Stimulated activated CD4-positive, alpha-beta T cell treated with anti-CD3 and anti-CD28 coated beads, TNF-alpha, amount 100 ng/mL, for 48 hours (primary cell): ENCODE data around the gene ST6GALNAC5.
"Not testable (repeated sequence)": the region's sequence is repeated elsewhere in the genome, so short reads cannot be mapped to it uniquely, and the experiment has no call there.

Experiments
- DNase-seq, 3 donors: peaks; one replicate each; pipeline ENCODE4 v3.0.0-alpha.2; 2020; ENCODE audit warnings: low read depth in 3 of 3

The ST6GALNAC5 gene

DNA sequence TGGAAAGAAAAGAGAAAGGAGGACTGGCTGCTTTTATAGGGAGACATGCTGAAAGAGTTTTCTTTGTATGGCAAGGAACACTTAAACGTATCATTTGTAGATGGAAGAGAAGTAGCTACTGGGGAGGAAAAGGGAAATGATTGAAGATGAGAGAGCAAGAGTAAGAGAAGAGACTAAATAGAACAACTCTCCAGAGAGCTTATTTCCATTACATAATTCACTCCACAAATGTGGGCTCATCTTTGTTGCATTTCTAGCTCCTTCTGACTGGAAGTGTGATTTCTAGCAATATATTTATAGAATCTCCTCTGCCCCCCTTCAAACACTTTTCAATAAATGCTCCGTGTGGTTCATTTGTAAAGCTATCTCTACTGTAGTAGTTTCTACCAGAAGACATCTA lies 71.0 kb downstream of the ST6GALNAC5 start:
- DNase-seq = no peak

DNA sequence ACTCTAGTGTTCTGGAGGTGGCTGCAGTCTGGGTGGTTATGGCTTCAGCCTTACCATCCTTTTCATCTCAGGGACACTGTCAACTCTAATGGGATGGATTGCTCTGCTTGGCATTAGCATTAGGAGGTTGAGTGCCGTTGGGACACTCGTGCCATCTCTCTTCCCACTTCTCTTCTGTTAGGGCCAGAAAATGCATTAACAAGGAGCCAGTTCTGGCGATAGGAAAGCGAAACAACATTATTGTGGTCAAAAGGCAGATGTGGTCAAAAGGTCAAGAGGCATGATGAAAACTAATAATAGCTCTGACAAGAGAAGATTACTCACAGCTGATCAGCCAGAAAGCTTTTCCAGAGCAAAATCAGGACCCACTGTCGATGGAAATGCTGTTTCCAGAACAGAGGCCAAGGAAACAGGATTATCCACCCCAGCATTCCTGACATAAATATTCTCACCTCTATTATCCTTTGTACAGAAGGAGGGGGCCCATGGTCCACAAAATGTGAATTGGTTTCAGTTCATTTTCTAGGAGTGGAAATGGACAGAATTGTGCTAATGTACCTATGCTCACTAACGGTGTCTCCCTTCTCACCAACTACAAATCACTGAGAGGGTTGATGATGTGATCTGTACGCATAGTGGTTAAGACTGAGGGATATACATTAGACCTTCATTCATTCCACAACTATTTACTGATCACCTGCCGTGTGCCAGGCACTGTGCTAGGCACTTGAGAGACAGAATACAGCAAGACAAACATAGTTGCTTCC lies 72.0 kb downstream of the ST6GALNAC5 start:
- no peak for DNase-seq

DNA sequence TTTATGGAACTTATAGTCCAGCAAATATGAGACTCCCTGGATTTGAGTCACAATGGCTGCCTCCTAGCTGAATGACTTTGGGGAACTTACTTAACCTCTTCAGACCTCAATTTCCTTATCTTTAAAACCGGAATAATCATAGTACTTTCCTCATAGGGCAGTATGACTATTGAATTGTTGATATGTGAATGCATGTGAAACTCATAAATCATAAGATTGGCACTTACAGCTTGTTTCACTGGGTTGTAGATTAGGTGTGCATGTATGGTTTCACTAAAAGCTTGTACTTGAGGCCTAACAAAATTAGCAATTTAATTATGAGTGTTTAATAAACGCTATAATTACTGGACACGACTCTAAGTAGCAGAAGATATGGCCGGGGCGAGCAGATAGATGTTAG lies 72.5 kb downstream of the ST6GALNAC5 start:
- no peak for DNase-seq

DNA sequence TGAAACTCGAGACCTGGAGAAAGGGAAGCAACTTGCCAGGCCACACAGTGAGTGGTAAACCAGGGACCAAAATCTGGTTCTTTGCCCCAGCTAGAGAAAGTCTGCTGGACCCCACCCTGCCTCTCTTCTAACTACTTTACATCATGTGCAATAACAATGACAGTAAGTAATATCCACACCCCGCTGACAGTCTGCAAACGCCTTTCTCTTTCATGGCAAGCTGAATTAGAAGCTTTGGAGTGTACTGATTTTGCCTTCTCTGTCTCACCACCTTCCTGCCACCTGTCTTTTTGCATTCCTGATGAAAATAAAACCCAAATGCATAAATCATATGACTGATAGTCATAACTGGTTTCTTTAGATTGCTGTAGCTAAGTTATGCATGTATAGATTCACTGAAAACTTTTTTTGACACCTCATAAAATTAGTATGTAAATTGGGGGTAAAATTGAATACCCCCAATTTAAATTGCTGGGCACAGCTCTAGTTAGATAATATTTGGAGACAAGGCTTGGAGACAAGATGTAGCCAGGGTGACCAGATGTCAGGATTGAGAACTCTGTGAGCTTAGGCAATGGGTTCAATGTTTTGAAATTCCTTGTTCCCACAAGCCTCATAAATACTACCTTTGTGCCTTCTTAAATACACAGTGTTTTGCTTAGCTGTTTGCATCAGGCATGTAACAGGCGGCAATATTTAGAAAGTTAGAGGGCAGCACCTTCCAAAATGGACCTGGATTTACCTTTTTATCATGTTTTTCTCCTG lies 73.5 kb downstream of the ST6GALNAC5 start:
- DNase-seq = no peak

DNA sequence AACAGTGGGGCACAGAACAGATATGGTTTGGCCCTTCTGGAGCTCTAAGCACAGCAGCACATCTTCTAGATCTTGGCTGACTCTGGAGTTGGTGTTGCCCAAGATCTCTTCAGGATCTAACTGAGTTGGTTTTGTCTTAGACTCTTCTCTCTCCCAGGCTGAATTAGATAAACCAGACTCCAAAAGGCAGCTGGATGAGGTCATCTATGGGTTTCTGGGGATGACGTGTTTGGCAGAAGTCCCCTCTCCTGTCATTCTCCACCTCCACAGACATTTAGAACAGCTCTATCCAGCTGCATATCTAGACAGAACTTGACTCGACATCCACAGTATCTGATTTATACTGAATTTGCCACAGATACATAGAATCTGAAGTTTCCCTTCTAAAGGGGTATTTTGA lies 75.3 kb downstream of the ST6GALNAC5 start:
- DNase-seq = no peak

DNA sequence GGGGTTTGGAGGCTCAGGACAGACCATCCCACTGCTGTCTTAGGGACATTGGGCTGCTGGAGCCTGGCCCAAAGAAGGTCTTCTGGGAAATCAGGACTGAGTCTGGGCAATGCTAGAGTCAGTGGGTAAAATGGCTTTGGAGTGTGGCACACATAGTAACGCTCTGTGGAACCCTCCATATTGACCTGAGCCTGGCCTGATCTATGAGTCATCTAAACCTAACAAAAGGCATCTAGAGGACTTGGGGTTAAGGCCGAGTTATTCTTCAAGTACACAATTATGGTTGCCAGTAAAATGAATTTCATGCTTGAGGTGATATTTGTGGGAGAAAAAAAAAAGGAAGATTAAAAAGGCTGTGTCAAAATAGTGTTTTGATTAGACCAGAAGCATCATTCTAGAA lies 77.7 kb downstream of the ST6GALNAC5 start:
- DNase-seq = no peak

DNA sequence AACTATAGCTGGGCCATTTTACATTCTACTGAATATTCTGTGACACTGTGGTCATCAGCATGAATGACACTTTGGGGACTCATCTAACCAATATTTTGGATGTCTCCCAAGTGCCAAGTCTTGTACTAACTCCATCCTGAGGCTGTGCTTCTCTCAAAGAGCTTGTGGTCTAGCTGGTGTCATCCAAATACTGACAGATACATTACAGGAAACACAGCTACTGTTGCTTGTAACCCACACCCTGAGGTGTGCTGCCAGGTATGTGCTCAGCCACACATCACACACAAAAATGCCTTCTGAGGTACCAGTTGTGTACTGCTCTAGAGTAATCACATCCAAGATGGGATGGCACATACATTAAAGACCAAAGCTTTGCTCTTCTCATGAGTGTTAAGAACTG lies 81.6 kb downstream of the ST6GALNAC5 start:
- DNase-seq = no peak

DNA sequence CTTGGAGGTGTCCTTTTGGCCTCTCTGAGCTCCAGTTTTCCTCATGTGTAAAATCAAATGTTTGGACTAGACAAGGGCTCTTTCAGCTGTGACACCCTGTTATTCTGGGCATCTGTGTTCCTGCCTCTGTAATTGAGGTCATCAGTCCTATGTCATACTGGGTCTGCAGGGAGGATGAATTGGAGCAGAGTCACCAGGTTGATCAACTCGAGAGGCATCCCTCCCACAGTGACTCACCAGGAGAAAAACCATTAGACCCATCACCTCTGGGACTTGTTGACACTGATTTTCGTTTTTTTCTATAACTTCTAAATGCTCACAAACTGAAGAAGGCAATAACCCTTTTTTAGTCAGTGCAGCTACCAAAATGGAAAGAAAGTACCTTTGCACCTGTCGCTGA lies 82.2 kb downstream of the ST6GALNAC5 start:
- DNase-seq = no peak

DNA sequence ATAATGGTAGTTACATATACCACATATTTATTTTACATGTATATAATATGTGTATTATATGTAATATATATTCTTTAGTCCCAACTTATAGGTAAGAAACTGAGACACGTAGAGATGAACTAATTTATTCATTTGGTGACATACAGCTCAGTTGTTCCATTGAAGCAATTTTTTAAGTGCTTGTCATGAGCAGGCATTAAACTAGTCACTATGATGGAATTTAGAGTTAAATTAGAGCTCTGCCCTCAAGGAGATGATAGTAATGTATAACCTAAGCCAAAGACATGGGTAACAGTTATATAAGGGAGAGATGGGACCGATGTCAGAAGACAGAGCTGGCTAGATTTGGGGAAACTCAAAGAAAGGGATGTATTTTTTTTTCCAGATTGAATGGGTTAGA lies 83.0 kb downstream of the ST6GALNAC5 start:
- no peak for DNase-seq

DNA sequence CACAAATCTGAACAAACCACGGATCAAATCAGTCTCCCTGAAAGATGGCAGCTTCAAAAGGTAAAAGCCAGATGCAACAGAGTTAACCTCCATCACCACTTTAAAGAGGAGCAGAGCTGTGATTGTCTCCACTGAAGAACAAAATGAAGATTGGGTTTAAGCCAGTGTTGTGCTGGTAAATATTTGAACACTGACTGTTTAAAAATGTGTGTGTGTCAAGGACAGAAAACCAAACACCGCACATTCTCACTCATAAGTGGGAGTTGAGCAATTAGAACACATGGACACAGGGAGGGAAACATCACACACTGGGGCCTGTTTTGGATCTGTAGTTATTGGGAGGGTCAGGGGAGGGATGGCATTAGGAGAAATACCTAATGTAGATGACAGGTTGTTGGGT lies 83.9 kb downstream of the ST6GALNAC5 start:
- DNase-seq = no peak

DNA sequence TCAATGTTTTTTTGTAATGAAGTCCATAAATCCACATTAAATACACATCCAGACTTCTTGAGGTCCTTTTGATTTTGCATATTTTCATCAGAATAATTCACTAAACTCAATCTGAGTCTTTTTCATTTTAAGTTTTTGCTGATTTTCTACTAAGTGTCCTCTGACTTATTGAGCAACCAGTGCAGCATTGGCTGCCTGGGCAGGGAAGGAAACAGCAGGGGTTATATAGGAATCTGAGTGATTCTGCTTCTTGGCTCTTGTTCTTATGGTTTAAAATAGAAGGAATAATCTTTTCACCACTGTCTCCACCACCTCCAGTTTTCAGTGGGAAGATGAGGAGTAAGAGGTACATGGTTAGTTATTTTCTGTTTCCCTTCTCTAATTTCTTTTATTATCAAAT lies 88.4 kb downstream of the ST6GALNAC5 start:
- no peak for DNase-seq

DNA sequence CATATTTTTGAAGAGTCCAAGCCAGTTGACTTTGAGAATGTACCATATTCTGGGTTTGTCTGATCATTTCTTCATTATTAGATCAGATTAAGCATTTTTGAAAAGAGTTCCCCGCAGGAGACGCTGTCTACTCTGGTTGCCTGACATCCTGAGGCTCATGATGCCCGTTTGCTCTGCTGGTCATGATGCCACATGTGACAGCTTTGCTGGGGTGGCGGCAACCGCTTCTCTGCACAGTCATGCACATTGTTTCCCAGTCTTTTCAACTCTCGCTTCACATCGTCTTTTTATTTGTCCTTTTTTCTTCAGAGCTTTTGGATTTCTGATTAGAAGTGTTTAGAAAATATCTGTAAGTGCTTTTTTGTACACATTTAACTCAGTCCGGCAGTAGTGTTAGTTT lies 90.7 kb downstream of the ST6GALNAC5 start:
- no peak for DNase-seq

DNA sequence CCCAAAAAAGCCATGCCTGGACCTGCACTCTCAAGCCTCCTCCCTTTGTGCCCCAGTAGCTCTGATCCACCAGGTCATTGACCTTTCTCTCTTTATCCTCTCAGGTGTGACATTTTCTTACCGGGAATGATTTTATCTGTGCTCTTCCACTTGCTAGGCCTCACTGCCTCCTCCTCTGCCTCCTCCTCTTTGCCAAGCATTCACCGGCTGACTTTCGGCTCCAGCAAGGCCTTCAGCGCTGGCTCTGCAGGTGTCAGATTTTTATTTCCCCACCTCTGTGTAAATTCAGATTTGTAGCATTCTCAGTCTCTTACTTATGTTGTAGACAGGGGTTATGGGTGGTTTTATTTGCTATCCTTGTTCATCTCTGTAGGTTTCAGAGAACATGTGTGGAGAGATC lies 91.5 kb downstream of the ST6GALNAC5 start:
- DNase-seq = no peak

DNA sequence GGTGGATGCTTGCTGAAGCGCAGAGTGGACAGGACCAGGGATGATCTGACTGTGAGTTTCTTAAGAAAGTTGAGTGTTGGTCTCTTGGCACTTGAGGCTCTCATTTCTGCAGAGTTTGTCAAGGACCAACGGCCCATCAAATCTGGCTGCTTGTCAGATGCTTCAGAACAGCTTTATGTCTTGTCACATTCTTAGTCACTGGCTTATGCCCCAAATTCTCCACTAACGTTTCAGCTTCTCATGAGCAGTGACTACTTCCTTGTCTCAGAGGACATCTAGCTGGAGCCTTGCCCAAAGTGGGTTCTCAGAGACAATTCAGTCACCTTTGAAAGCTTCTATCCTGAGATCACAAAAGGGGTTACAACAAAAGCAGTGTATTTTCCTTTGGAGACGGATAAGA lies 92.3 kb downstream of the ST6GALNAC5 start:
- no peak for DNase-seq

DNA sequence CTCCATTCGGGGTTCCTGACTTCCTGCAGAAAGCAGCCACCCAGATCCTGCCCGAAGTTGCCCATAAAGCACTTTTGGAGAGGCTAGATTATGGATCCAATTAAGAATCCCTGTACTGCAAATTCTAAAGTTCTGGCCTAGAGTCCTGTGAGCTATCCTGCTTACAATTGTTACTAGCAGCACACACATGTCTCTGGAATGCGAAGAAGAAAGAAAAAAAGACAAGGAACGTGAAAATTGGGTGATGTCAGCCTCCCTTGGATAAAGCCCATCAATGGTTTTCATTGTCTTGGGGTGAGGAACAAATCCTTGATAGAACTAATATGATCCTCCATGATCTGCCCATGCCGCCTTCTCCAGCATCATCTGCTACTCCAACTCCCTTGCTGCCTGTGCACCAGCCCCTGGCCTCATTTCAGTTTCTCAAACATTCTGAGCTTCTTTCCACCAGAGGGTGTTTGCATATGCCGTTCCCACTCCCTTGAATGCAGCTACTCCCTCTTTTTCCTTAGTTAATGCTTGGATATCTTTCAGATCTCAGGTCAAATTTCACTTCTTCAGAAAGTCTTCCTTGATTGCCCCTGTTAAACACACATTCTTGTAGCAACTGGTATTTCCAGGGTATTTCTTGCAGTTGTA lies 94.0 kb downstream of the ST6GALNAC5 start:
- no peak for DNase-seq

DNA sequence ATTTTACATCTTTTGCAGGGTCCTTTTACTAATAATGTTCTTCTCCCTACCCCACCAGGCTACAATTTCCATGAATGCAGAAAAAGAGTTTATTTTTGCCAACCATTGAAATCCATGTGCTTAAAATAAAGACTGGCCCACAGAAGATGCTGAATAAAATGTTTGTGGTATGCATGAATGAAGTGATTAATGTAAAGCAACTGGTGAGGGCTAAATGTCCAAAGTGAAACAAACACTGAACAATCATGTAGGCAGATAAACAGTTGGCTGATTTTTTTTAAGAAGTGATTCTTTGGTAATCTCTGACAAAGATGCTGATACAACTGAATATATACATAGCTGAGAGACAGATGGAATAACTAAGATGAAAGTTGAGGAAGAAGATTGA lies 94.5 kb downstream of the ST6GALNAC5 start:
- DNase-seq = no peak

DNA sequence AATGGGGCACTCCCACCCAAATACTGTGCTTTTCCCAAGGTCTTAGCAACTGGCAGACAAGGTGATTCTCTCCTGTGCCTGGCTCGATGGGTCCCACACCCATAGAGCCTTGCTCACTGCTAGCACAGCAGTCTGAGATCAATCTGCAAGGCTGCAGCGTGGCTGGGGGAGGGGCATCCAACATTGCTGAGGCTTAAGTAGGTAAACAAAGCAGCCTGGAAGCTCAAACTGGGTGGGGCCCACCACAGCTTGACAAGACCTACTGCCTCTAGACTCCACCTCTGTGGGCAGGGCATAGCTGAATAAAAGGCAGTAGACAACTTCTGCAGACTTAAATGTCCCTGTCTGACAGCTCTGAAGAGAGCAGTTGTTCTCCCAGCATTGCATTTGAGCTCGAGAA lies 114.0 kb downstream of the ST6GALNAC5 start:
- DNase-seq = not testable (repeated sequence)

DNA sequence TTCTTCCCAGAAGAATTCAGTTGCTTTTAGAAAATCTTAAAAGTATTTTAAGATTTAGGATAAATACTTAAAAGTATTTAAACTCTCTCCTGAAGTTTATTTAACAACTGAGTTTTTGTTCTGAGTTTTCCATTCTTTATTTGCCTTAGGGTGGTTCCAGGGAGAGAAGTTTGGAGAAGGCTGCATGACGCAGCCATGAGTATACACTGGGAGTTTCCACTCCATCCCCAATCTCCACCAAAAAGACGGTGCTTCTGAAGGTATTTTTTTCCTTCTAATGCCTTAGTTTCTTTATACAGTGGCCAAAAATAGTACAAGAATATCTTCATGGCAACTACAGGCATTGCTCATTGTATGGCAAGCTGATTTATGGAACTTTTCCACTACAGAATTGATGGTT lies 122.7 kb downstream of the ST6GALNAC5 start:
- DNase-seq = no peak

DNA sequence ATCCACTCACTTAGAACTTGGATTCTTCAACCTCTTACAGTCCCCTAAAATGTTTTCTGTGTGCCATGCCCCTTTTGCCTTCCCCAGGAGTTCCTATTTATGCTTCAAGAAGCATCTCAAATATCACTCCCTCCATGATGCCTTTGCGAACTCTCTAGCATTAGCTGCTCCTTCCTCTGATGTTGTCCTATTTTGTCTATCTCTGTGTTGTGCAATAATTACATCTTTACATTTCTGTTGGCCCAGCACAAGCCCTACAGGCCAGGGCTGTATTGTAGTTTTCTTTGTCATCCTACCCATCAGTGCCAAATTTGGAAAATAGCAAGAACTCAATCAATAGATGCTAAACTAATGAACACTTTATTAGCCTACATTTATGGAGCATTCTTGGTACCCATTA lies 125.8 kb downstream of the ST6GALNAC5 start:
- DNase-seq = no peak

DNA sequence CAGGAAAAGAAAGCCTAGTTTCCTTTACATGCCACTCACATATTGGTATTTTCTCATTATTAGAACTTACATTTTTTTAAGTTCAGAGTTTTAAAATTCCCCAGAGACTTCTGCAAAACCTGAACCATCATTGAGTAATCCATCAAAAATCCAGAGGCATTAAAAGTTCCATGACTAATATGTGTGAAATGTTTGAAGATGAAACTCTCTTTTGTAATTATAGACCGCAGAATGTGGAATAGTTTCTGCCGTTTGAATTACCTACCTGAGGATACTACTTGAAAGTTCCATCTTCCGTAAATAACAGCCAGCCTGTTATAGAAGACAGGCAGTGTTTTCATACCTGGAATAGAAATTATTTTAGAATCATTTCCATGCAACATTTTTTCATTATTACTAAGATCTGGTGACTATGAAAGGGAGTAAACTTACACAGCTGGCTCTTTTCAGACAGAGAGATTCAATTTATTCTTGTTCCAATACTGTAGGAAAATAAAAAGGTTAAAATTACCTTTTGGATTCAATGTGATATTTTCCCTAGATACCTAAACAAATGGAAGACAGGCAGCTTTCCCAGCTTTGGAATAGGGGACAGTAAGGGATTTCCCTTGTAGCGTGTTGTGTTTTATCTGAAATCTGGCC lies 131.4 kb downstream of the ST6GALNAC5 start:
- DNase-seq = no peak

DNA sequence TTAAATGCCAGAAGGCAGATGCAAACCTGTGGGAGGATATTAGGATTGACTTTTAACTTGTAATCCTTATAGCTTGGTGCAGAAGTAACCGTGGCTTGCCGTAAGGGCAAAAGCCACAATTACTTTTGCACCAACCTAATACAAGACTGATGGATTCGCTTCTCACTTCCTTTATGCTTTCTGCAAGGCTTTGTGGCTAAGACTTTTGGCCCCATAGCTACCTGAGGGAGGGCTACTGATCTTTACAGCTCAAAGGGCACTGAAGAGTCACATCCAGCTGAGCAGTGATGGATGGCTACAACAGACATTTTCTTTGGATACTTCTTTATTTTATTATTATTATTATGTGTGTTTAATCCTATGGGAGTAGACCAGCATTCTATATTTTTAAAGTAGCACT lies 140.4 kb downstream of the ST6GALNAC5 start:
- DNase-seq = no peak

DNA sequence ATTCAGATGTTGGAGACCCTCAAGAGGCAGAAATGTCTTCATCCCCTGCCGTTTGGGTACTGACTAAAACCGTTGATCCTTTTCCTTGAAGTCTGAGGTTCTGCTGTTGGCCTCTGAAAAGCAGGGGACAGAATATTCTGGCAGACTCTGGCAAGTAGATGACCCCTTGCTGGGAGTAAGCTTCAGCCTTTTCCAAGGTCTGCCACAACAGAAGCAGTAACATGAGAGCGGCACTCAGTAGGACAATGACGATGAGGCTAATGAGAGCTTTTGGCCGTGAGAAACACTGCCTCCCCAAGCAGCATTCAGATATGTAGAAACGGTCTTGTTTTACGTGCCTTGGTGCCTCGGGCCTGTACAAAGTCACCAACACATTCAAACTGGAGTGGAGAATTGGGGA lies 143.7 kb downstream of the ST6GALNAC5 start:
- no peak for DNase-seq

DNA sequence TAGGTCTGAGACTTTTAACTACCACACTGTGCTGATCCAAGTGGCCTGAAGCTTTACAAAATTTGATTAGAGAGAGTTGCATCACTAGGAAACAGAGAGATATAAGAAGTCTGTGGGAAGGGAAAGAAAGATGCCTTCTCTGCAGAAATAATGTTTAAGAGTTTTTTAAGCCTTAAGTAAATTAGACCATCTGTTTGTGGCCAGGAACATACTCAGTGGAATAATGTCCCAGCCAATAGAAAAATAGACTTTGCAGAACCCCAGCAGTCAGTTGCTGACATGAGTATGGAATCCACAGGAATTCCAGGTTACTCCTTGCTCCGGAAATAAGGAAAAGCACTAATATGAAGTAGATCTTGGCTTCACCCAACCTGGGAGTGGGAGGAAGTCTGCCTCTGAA lies 144.8 kb downstream of the ST6GALNAC5 start:
- no peak for DNase-seq
